Measurements from ENCODE around the gene DNAJC24.

The DNAJC24 gene

GRCh38 chr11:31415435-31415834, 45.8 kb downstream of the DNAJC24 start:
- no peak for DNase-seq

- DNase-seq, result no peak
Measured at GRCh38 chr11:31417357-31417756, 47.7 kb downstream of the DNAJC24 start.

GRCh38 chr11:31417816-31418215, 48.2 kb downstream of the DNAJC24 start:
- DNase-seq, result no peak

GRCh38 chr11:31419138-31419537, 49.5 kb downstream of the DNAJC24 start:
- no peak for DNase-seq

GRCh38 chr11:31419669-31420068, 50.0 kb downstream of the DNAJC24 start:
- DNase-seq, result no peak

- DNase-seq, result no peak
Measured at GRCh38 chr11:31421820-31422219, 52.2 kb downstream of the DNAJC24 start.

GRCh38 chr11:31422703-31423102, 53.0 kb downstream of the DNAJC24 start:
- no peak for DNase-seq

- no peak for DNase-seq
Measured at GRCh38 chr11:31424652-31425051, 55.0 kb downstream of the DNAJC24 start.

GRCh38 chr11:31433851-31434250, 64.2 kb downstream of the DNAJC24 start:
- no peak for DNase-seq

- DNase-seq, result no peak
Measured at GRCh38 chr11:31437742-31438435, 68.2 kb downstream of the DNAJC24 start.

GRCh38 chr11:31441296-31441695, 71.6 kb downstream of the DNAJC24 start:
- no peak for DNase-seq

- DNase-seq, result peak; percentile 28 to 42
Measured at GRCh38 chr11:31442086-31442485, 72.4 kb downstream of the DNAJC24 start.

GRCh38 chr11:31443802-31444201, 74.1 kb downstream of the DNAJC24 start:
- no peak for DNase-seq

- DNase-seq, result no peak
Measured at GRCh38 chr11:31445621-31446020, 76.0 kb downstream of the DNAJC24 start.

- DNase-seq, result no peak
Measured at GRCh38 chr11:31449040-31449439, 79.4 kb downstream of the DNAJC24 start.

- no peak for DNase-seq
Measured at GRCh38 chr11:31450841-31451240, 81.2 kb downstream of the DNAJC24 start.

- DNase-seq, result no peak
Measured at GRCh38 chr11:31455177-31455576, 85.5 kb downstream of the DNAJC24 start.

- DNase-seq, result no peak
Measured at GRCh38 chr11:31464436-31464835, 94.8 kb downstream of the DNAJC24 start.

GRCh38 chr11:31474083-31474482, 104.4 kb downstream of the DNAJC24 start:
- DNase-seq, result no peak

- DNase-seq, result no peak
Measured at GRCh38 chr11:31477528-31478222, 108.0 kb downstream of the DNAJC24 start.

- DNase-seq, result no peak
Measured at GRCh38 chr11:31478223-31478590, 108.5 kb downstream of the DNAJC24 start.

GRCh38 chr11:31479066-31479465, 109.4 kb downstream of the DNAJC24 start:
- no peak for DNase-seq

GRCh38 chr11:31480930-31481329, 111.3 kb downstream of the DNAJC24 start:
- DNase-seq, result no peak
